SU-DHL-6 (cell line): Measurements from ENCODE around the gene RPS6KA5.

Experiments used
- EZH2phosphoT487 ChIP-seq: fragments of 200-600 bp; sonication (generic), shearing (Covaris generic); conservative IDR thresholded peaks from 2 replicates; pipeline ENCODE4 v1.6.1; 2018; ENCODE audit warnings: mild to moderate bottlenecking, antibody characterized with exemption, low read length, moderate library complexity, mixed read lengths
- TF ChIP-seq, protein P1 (sequence below): fragments of 200-600 bp; sonication (generic); IDR thresholded peaks from one replicate; pipeline ENCODE4 v1.5.1; 2017; ENCODE audit warnings: antibody characterized with exemption, mild to moderate bottlenecking, low read length, moderate library complexity; ENCODE audit not compliant: insufficient read depth, poor library complexity, severe bottlenecking

DNA sequence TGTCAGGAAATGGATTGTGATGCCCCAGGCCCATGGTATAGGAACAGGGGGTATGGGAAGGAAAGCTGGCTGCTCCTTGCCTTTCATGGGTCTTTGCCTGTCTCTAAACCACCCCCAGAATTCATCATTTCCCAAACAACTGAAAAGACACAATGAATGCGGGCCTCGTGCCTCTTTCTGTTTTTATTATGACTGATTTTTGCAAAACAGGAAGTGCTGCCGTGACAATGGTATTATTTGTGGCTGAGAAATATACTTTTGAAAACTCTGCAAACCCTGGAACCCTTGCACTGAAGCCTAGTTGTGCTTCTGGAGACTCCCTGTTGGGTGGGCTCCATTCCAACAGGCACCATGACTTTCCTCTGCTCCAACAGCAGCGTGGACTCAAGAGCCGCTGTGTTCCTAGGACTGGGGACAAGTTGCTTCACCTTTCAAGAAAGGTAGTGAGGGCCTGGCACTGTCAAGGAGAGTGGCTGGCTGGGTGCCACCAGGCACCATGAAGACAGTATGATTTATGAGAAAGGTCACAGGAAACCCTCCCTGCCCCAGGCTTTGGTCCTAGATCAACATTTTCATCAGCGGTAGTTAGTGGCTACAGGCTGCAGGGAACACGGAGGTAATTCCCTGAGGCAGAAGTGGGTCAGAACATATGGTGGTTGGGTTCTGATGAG is 48.6 kb upstream of the RPS6KA5 start:
- no peak for TF ChIP-seq EZH2phosphoT487
- TF ChIP-seq, protein P1, sequence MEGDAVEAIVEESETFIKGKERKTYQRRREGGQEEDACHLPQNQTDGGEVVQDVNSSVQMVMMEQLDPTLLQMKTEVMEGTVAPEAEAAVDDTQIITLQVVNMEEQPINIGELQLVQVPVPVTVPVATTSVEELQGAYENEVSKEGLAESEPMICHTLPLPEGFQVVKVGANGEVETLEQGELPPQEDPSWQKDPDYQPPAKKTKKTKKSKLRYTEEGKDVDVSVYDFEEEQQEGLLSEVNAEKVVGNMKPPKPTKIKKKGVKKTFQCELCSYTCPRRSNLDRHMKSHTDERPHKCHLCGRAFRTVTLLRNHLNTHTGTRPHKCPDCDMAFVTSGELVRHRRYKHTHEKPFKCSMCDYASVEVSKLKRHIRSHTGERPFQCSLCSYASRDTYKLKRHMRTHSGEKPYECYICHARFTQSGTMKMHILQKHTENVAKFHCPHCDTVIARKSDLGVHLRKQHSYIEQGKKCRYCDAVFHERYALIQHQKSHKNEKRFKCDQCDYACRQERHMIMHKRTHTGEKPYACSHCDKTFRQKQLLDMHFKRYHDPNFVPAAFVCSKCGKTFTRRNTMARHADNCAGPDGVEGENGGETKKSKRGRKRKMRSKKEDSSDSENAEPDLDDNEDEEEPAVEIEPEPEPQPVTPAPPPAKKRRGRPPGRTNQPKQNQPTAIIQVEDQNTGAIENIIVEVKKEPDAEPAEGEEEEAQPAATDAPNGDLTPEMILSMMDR, result no peak
